Measurements from ENCODE around the gene CENPP. TPM values are rescaled to one million over a fixed set of nuclear protein-coding genes. Genes with fewer than 3 reads are reported as not detected.

Gene CENPP
- total RNA-seq, 4 donors from 2014 or later: 0.37 to 7.1 (median 3.2) TPM

Small RNA genes within 50 kb of the gene (small RNA-seq; reads per million reads assigned to genes)
- gene AL157827.1 (0 reads per million in 4 donors), gene MIR3651 (0 reads per million in 4 donors), gene MIR4670 (0 reads per million in 4 donors), gene SNORA84 (1.5 to 7.2 (median 2.7) reads per million in 4 donors)

Other genes with a start within 250 kb of the CENPP start
- gene SPTLC1, start 210.5 kb upstream of the CENPP start, total RNA-seq: 100 to 1,000 TPM in 3 of 4 donors, 10 to 100 TPM in 1; 36.7 to 160 (median 112) TPM
- gene IARS1, start 32.3 kb upstream of the CENPP start, total RNA-seq: 10 to 100 TPM; 25.4 to 70.7 (median 48.0) TPM
- 10 to 100 TPM; 17.6 to 86.2 (median 24.3) TPM for gene NOL8, start 603 bp upstream of the CENPP start, total RNA-seq
- 10 to 100 TPM in 1 of 4 donors, 1 to 10 TPM in 3; 7.2 to 18.7 (median 7.7) TPM for gene OGN, start 78.6 kb downstream of the CENPP start, total RNA-seq
- 1 to 10 TPM in 2 of 4 donors, under 1 TPM in 1, not detected in 1; 0.80 to 6.7 (median 2.2) TPM for gene OMD, start 98.5 kb downstream of the CENPP start, total RNA-seq
- 100 to 1,000 TPM in 1 of 4 donors, 1 to 10 TPM in 3; 1.5 to 102 (median 3.9) TPM for gene ASPN, start 156.6 kb downstream of the CENPP start, total RNA-seq
- gene ECM2, start 210.0 kb downstream of the CENPP start, total RNA-seq: 1 to 10 TPM in 3 of 4 donors, under 1 TPM in 1; 0.37 to 7.2 (median 3.1) TPM

Data from transverse colon (tissue), 4 donors.